GM18498 (cell line): Measurements from ENCODE around the gene OR2T33.
"Not testable (repeated sequence)": the region's sequence is repeated elsewhere in the genome, so short reads cannot be mapped to it uniquely, and the experiment has no call there.

Experiments
- ATAC-seq: cut with Tn5 transposase; IDR thresholded peaks from one replicate; pipeline ENCODE4 v1.9.1; 2021; ENCODE audit warnings: mild to moderate bottlenecking, moderate library complexity; ENCODE audit not compliant: unreplicated experiment

OR2T33 gene, protein sequence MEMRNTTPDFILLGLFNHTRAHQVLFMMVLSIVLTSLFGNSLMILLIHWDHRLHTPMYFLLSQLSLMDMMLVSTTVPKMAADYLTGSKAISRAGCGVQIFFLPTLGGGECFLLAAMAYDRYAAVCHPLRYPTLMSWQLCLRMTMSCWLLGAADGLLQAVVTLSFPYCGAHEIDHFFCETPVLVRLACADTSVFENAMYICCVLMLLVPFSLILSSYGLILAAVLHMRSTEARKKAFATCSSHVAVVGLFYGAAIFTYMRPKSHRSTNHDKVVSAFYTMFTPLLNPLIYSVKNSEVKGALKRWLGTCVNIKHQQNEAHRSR

DNA sequence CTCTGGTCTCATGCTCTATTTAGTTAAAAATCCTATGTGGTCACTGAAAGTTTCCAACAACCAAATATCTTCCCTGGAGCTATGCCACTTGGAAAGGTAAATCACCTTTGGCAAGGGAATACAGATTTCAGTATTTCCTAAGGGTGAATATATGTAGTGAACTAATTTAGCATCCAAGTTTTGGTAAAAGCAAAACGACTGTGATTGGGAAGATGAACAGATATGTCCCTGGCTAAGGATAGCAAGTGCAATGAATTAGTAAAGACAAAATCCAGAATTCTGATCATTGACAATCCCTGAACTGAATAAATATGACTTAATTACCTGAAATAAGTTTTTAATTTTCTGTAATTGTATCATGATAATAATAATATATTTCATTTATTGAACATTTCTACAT lies at the start of gene OR2T33:
OR2T33 (minus strand) TSS at position 101 of the 400 bp plus-strand sequence. CDS start 4,162 bp downstream, outside the sequence.
- no peak for ATAC-seq

GRCh38 chr1:248324468-248324867 lies 46.7 kb upstream of the OR2T33 start, which contains the start of gene OR2M7:
Gene OR2M7 (minus strand): TSS chr1:248324568. CDS start chr1:248324568, 0 bp downstream.
- no peak for ATAC-seq

GRCh38 chr1:248316796-248317195 lies 39.0 kb upstream of the OR2T33 start:
- no peak for ATAC-seq

- not testable (repeated sequence) for ATAC-seq
Observed at GRCh38 chr1:248306740-248307139, 29.0 kb upstream of the OR2T33 start.

- no peak for ATAC-seq
Observed at GRCh38 chr1:248306103-248306502, 28.3 kb upstream of the OR2T33 start.

GRCh38 chr1:248305672-248306071 lies 27.9 kb upstream of the OR2T33 start:
- ATAC-seq = not testable (repeated sequence)

DNA sequence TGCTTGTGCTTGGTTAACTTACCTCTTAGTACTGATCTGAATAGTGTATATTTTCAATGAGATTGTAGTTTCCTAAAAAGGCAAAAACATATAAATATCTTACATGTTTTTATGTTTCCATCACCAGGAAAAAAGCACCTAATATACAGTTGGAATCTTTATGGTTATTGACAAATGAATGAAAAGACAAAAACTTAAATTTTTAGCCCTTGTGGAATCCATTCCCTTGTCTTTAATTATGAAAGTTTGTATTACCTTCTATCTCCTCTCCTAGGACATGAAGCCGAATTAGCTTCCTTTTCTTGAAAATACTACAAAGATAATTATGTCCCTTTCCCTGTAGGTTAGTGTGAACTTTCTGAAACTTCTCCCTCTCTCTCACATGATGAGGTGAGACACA lies 25.5 kb upstream of the OR2T33 start, which contains the start of gene OR2T12:
OR2T12 (minus strand) TSS at position 101 of the 400 bp plus-strand sequence. CDS start 7,846 bp downstream, outside the sequence.
- ATAC-seq = no peak

DNA sequence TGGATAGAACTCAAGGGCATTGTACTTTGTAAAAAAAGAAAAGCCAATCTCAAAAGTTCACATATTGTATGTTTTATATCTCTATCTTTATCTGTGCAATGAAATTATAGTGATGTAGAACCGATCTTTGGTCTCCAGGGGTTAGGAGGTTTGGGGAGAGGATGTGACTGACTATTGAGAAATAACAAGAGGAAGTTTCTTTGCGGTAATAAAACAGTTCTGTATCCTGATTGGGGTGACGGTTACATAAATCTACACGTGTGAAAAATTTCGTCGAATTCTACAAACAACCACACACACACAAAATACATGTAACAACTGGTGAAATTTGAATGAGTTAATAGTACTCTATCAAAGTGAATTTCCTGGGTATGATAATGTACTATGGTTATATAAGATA lies 10.6 kb upstream of the OR2T33 start:
- ATAC-seq = no peak

DNA sequence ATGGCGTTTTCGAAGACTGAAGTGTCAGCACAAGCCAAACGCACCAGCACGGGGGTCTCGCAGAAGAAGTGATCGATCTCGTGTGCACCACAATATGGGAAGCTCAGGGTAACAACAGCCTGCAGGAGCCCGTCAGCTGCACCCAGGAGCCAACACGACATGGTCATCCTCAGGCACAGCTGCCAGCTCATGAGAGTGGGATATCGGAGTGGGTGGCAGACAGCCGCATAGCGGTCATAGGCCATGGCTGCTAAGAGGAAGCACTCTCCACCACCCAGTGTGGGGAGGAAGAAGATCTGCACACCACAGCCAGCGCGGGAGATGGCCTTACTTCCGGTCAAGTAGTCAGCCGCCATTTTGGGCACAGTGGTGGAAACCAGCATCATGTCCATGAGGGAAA lies 4.6 kb downstream of the OR2T33 start:
- ATAC-seq = not testable (repeated sequence)

- ATAC-seq = no peak
Observed at GRCh38 chr1:248268178-248268577, 9.6 kb downstream of the OR2T33 start.

DNA sequence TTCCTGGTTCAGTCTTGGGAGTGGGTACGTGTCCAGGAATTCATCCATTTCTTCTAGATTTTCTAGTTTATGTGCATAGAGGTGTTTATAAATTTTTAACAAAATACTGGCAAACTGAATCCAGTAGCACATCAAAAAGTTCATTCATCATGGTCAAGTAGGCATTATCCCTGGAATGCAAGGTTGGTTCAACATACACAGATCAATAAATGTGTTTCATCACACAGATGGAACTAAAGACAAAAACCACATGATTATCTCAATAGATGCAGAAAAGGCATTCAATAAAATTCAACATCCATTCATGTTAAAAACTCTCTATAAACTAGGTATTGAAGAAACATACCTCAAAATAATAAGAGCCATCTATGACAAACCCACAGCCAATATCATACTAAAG lies 18.5 kb downstream of the OR2T33 start:
- not testable (repeated sequence) for ATAC-seq

- ATAC-seq = peak; percentile 84
Observed at GRCh38 chr1:248243204-248243603, 34.6 kb downstream of the OR2T33 start.

GRCh38 chr1:248239478-248239877 lies 38.3 kb downstream of the OR2T33 start:
- no peak for ATAC-seq

GRCh38 chr1:248231117-248231516 lies 46.7 kb downstream of the OR2T33 start, which contains the start of gene OR2M4:
Gene OR2M4 (plus strand): TSS chr1:248231417. CDS start chr1:248238929, 7,512 bp downstream.
- ATAC-seq = no peak

DNA sequence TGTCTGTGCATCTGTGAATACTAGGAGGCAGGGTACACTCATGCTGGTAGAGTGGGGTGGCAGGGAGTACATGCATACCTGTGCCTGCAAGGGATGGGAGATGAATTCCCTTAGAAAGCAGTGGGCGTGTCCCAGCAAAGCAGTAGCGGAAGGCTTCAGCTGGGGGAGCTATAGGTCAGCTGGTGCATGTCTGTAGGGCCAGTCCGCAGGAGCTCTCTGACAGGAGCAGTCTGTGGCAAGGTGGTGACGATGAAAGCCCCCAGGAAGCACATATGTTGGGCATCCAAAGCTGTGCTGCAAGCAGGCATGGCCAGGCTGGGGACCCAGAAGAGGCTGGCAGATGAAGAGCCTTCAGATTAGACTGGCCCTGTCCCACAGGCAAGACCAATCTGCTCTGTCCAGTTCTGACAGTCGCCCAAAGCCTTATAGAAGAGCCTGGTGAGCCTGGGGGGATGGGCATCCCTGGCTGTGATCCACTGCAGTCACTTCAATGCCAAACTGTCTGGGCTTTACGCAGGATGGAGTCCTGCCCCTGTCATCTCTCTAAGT lies 48.3 kb downstream of the OR2T33 start:
- no peak for ATAC-seq

- no peak for ATAC-seq
Observed at GRCh38 chr1:248225537-248225936, 52.2 kb downstream of the OR2T33 start.
